Gastrocnemius medialis (tissue), 4 donors: Measurements from ENCODE around the gene LRMDA.

Experiments
- CTCF ChIP-seq, 5 experiments: fragments of 450-650 bp in 3 of 5; fragments of 200-600 bp in 2 of 5; sonication (generic) in 2 of 5; IDR thresholded peaks in 4 of 5; conservative IDR thresholded peaks in 1 of 5; 1 replicate in 4 of 5; 2 replicates in 1 of 5; pipeline ENCODE4 v1.5.1; 2016 to 2019; ENCODE audit warnings: antibody characterized with exemption in 5 of 5, mild to moderate bottlenecking in 3 of 5, moderate library complexity in 3 of 5
- POLR2A ChIP-seq, 2 donors: fragments of 450-650 bp; IDR thresholded peaks; one replicate each; pipeline ENCODE4 v1.6.1; 2017; ENCODE audit warnings: antibody characterized with exemption in 2 of 2, mild to moderate bottlenecking in 2 of 2, moderate library complexity in 2 of 2

GRCh38 chr10:76285012-76285411 lies 853.6 kb downstream of the LRMDA start:
- TF ChIP-seq CTCF (IDR thresholded peaks at IDR 0.05 in 4 of 5, conservative IDR thresholded peaks at IDR 0.05 in 1 of 5), result no peak
- TF ChIP-seq POLR2A (IDR thresholded peaks at IDR 0.05), result no peak
